ENCODE results near the gene CDYL2.

CDYL2 gene

GRCh38 chr16:80599466-80599865 lies 204.9 kb downstream of the CDYL2 start:
- no peak for DNase-seq (ENCODE audit: low read depth, low spot score)

- no peak for DNase-seq (ENCODE audit: low read depth, low spot score)
Measured at GRCh38 chr16:80596507-80597207, 207.7 kb downstream of the CDYL2 start.

- DNase-seq (ENCODE audit: low read depth, low spot score), result no peak
Measured at GRCh38 chr16:80594756-80595155, 209.6 kb downstream of the CDYL2 start.

- DNase-seq (ENCODE audit: low read depth, low spot score), result no peak
Measured at GRCh38 chr16:80592273-80592672, 212.1 kb downstream of the CDYL2 start.

- DNase-seq (ENCODE audit: low read depth, low spot score), result no peak
Measured at GRCh38 chr16:80591071-80591915, 213.1 kb downstream of the CDYL2 start.

DNA sequence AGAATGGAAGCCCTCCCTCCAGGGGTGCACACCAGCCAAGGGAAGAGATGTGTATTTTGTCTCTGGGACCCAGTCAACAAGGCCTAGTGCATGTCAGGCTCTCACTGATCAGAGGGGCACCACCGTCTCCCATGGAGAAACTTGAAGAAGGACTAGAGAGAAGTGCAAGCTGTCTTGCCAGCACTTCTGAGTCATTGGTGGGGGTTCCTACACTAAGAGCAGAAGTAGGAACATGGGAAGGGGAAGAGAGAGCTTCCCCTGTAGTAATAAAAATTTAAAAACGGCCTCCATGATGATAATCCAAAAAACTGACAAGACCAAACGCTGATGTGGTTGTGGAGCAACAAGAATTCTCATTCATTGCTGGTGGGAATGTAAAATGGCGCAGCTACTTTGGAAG lies 217.3 kb downstream of the CDYL2 start:
- no peak for DNase-seq (ENCODE audit: low read depth, low spot score)

GRCh38 chr16:80586476-80586875 lies 217.9 kb downstream of the CDYL2 start:
- no peak for DNase-seq (ENCODE audit: low read depth, low spot score)

DNA sequence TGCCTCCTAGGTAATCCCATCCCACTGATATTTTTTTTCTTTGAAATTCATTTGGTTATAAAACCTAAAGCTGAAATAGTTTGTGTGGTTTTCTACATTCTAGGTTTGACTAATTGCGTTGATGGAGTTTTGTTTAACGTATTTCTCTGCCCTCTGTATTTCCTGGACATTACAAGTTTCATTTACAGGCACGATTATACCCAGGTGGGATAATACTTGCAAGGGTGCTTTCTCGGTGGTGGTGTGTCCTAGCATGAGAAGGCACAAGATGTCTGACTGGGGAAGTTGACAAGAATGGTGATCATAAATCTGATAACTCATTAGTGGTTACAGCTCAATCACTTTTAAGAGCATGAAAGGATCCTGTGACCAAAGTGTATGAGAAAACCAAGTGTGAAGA lies 218.6 kb downstream of the CDYL2 start:
- DNase-seq (ENCODE audit: low read depth, low spot score), result no peak

DNA sequence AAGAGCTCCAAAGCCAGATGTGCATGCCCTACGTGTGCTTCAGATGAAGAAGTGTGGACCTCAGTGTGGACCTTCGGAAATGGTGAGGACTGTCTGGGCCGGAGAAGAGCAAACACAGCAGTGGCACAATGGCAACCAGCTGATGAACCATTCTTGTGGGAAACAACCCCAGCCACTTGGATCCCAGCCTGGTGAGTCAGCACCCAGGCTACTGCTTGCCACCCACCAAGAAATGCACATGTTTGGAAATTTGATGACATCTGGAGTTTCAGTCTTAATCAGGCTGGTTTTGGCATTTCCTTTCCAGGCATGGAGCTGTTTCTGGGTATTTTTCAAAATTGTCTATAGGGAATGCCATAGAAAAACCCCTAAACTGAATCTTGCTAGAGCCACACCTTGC lies 220.9 kb downstream of the CDYL2 start:
- DNase-seq (ENCODE audit: low read depth, low spot score), result no peak

GRCh38 chr16:80580109-80580832 lies 224.1 kb downstream of the CDYL2 start:
- DNase-seq (ENCODE audit: low read depth, low spot score), result no peak

DNA sequence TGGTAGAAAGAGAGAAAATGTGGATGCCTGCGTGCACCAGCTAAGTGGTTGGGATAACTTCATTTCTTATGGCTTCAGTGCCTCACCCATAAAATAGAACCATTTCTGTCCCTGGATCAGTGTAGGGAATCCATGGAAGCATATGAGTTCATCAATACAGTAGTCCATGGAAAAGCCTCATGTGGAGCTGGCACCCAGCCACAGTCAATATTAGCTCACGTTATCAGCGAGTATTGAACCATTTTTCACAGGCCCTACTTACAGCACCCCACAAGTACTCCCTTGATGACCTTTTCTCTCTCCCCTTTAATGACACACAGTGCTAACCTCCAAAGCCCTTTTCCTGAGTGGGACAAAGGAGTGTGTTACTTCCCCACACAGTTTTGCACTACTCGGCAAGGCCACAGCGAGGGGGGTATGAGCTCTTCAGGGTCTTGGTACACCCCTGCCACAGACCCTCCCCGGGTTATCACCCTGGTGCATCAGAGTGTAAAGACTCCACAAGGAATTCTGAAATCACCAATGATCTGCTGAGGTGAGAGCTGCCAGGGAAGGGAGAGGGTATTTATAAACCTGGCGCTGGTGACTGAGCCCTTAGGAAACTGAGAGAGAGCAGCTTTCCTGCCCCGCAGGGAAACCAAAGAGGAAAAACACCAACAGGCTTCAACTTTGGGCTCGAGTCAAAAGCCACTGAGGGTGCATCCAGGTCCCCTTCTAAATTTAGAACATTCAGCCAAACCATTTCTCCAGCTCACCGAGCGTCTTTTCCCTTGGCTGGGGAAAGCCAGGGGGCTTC lies 226.7 kb downstream of the CDYL2 start:
- no peak for DNase-seq (ENCODE audit: low read depth, low spot score)

- DNase-seq (ENCODE audit: low read depth, low spot score), result no peak
Measured at GRCh38 chr16:80576343-80576912, 228.0 kb downstream of the CDYL2 start.

- DNase-seq (ENCODE audit: low read depth, low spot score), result no peak
Measured at GRCh38 chr16:80573700-80574120, 230.7 kb downstream of the CDYL2 start.

DNA sequence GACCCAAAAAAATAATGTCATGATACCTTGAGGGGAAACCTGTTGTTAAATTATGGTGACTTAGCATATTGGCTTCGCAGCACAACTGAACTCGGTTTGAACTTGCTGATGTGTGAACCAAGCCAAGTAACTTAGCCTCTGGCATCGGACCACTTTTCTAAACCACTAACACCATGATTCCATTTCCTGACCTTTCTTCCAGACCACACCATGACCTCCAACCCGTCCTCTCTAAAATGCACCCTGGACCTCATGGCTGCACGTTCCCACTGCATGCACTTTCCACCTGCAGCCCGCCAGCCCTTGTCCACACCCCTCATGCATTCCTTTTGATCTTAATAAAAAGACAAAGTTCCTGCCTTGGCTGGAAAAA lies 234.3 kb downstream of the CDYL2 start:
- no peak for DNase-seq (ENCODE audit: low read depth, low spot score)

- DNase-seq (ENCODE audit: low read depth, low spot score), result no peak
Measured at GRCh38 chr16:80569440-80570105, 234.8 kb downstream of the CDYL2 start.

- no peak for DNase-seq (ENCODE audit: low read depth, low spot score)
Measured at GRCh38 chr16:80564394-80564793, 240.0 kb downstream of the CDYL2 start.

GRCh38 chr16:80563066-80563465 lies 241.3 kb downstream of the CDYL2 start:
- DNase-seq (ENCODE audit: low read depth, low spot score), result no peak

DNA sequence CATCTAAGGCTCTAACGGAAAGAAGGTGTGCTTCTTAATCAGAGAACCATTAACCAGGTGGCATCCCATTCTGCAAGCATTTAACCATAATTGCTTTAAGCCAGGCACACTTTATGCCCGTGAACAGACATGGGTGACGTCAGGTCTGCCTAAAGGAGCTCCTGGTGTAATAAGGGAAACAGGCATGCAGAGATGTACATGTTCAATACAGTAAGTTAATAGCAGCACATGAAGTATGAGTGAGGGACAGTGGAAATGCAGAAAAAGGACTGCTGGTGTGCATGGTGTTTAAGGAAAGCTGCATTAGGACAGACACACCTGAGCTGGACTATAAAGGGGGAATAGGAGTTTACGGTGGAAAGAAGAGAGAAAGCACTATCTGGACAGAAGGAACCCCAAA lies 245.0 kb downstream of the CDYL2 start:
- DNase-seq (ENCODE audit: low read depth, low spot score), result no peak

DNA sequence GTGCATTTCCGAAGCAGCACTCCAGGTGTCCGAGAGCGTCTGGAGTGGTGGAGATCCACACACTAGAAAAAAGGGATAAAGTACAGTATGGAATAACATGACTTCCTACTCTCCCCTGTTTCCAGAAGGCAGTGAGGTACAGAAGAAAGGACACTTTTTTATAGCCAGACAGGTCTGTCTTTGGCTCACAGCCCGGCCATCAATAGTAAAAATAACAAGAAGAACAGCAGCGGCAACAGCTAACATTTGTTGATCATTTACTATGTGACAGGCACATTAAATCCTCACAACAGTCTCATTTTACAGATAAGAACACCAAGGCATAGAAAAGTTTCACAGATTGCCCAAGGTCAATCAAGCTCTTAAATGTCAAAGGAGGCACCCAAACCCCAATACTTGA lies 247.4 kb downstream of the CDYL2 start:
- DNase-seq (ENCODE audit: low read depth, low spot score), result no peak

- no peak for DNase-seq (ENCODE audit: low read depth, low spot score)
Measured at GRCh38 chr16:80556481-80556880, 247.9 kb downstream of the CDYL2 start.

DNA sequence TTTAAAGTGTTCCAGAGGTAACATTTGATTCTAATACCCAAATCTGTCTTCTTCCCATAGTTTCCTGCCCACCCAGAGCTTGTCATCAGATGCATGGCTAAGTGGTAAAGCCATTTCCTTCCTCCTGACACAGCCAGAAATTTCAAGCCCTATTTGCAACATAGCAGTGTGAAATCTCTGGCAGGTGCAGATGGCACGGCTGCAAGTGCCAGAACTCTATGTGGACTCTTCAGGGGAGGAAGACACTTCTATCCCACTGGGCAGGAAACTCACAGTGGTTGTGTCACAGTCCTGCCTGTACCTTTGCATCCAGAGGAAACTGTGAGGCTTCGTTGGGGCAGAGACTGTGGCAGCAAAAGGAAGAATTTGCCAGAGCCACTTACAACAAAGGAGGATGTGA lies 250.4 kb downstream of the CDYL2 start:
- no peak for DNase-seq (ENCODE audit: low read depth, low spot score)

Data from iPS DF 19.7 (cell line).